HG03432 (cell line): ENCODE results near the gene CILP.
A peak's percentile ranks its signal among the peaks of the same experiment; 100 is the strongest.
"Not testable (repeated sequence)": the region's sequence is repeated elsewhere in the genome, so short reads cannot be mapped to it uniquely, and the experiment has no call there.

ENCODE experiments used
- ATAC-seq: cut with Tn5 transposase; IDR thresholded peaks from one replicate; pipeline ENCODE4 v1.9.1; 2021; ENCODE audit warnings: mild to moderate bottlenecking, moderate library complexity; ENCODE audit not compliant: unreplicated experiment

CILP gene

DNA sequence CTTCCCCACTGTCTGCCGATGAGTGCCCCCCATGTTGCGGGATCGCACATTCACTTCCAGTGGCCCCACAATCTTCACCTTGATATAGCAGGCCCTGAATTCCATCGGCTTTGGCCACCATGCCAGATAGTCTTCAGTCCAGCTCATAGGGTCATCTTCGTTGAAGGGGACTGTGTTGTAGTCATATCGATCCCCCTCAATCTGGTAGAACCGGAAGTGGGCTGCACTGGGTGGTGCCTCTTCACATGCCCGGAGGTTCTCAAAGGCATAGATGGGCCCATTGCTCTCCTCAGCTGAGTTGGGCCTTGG lies 14.0 kb downstream of the CILP start:
- ATAC-seq = no peak

DNA sequence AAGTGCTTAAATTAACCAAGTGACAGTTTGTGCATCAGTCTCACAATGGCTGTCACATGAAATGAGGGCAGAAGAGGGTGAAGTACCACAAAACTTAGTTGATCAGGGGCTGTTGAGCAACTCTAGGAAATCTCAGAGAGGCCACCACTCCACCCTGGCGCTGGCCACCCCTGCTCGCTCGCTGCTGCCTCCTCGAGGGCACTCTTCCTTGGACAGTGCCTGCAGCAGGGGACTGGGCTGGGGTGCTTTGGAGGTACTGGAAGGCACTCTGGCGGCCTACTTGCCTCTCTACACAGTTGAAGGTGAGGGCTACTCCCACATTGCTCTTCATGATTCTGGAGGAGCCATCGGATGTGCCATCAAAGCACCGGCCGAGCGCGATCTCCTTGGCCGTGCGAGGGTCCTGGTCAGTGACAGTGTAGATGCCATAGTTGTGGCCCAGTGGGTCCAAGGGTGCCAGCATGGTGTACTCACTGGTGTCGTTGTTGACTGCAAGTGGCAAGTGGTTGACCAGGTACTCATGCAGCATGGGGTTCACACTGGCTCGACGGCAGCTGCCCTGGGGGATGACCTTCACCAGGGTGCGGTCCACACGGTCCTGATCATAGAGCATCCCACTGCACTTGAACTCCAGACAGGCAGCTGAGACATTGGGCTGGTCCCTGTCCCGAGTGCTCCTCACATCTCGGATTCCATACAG lies 14.5 kb downstream of the CILP start:
- no peak for ATAC-seq

DNA sequence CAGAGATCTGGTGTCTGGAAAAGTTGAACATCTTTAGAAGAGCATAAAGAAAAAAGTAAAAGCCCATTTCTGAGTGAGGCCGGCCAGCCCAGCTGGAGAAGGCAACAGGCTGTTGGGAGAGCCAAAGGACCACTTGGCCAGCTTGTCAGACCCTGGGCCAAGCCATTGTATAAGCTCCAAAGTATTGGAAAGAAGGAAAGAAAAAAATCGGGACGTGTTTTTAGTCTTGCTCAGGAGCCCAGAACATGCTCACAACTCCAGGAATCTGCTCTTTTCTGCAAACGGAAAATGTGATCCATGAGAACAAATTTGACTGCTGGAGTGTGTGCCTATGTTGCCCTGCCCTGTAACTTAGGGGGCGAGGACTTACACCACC lies 15.7 kb downstream of the CILP start:
- no peak for ATAC-seq

DNA sequence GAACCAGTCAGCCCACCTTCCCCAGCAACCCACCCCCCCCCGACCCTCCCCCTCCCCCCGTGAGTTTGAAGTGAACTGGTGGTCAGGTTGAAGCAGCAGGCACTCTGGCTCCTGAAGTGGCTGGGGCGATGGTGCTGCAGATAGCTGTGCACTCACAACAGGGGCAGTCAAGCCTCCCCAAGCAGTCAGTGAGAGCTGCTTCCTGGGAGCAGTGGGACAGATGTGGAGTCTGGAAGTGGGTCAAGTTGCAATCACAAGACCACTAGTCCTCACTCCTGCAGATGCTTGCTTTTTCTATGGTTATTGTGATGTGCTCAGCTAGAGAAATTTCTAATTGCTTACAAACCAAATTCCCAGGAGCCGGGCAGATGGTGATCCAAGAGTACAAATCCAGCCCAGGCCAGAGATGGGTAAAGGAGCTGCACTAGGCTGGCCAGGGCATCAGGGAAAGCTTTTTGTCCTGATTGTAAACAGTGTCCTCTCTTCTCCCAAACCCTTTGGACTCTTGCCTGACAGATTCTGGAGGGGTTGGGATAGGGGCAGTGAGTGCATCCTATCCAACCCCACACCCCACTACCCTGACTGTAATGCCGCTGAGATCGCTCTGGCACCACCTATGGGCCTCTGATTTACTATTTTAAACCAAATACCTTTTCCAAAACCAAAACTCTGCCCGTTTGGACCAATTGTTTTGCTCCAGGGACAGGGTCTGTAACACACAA lies 16.3 kb downstream of the CILP start:
- ATAC-seq = no peak

DNA sequence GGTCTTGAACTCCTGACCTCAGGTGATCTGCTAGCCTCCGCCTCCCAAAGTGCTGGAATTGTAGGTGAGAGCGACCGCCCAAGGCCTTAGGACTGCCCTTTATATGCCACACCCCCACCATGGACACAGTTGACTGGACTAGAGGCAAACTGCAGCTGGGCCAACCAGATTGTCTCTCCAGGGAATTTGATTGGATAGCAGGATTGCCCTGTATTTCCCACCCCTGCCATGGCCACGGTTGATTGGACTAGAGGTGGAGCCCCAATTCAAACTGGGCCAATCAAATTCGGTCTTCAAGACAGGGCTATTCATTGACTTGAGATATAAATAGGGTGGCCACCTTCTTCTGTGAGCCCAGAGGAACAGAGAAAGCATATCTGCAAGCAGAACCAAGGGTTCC lies 19.3 kb downstream of the CILP start:
- no peak for ATAC-seq

DNA sequence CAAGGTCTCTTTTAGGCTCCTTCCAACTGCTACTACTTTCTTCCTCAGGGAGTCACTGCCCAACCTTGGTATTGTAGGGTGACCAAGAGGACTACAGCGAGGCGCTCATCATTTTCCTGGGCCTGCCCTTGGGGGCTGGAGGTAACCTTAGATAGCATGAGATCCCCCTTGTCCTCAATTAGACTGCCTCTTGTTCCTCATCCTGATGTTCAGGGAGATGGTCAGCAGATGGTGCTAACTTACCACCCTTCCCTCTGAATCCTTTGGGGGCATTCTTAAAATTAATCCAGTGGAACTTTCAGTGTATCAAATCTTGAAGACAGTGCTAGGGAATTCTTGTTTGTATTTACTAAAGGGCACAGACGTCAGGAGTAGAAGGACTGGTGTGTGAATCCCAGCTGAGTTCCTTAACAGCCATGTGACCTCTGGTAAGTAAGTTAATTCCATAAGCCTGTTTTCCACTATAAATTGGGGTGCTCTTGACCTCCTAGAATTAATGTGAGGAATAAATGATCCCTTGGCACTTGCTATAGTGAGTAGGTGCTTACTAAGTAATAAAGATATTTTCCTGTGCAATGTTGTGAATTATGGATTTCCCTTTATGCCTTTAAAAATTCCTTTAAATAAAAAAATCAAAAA lies 22.1 kb downstream of the CILP start:
- ATAC-seq = no peak

DNA sequence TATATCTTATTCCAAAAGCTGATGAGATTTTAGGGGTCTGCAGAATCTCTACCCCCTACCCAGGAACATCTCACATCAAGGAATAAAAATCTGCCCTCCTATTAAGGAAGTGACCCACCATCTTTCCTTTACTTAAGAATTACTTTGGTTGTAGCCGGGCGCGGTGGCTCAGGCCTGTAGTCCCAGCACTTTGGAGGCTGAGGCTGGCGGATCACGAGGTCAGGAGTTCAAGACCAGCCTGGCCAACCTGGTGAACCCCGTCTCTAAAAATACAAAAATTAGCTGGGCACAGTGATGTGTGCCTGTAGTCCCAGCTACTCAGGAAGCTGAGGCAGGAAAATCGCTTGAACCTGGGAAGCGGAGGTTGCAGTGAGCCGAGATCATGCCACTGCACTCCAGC lies 22.8 kb downstream of the CILP start:
- ATAC-seq = not testable (repeated sequence)

DNA sequence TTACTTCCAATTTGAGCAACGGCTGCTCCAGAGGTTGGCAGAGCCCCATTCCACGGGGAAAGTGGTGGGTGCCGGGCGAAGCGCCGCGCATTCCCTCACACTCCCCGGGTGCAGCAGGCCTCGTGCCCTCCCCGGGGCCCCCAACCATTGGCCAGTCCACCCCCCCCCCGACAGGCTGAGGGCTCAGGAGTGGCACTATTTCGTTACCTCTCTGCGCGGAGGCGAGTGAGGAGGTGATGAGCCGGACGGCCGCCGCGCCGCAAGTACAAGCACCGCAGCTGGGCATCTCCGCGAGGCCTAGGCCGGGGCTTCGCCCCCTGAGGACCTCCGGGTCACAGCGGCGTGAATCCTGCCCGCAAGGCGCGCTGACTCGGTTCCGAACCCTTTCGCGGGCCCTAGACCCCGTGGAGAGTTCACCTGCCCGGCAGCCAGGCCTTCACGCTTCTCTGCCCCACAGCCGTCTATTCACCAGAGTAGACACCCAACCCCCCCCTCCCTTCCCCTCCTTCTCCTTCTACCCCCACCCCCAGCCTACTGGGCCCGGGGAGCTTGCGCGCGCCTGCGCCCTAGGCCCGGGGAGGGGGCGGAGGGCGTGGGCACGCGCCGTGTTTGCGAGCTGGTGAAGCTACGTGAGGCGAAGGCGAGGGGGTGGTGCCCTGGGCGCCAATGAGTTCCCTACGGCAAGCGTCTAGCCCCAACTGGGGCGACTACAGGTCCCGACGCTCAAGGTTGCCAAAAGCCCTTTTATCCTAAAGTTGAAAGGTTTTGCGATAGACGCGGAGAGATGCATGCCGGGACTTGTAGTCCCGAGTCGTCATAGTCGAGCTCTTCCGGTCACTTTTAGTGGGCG lies 26.2 kb downstream of the CILP start, which contains the start of gene CLPX:
CLPX (minus strand) TSS at position 475 of the 850 bp plus-strand sequence; CDS start at position 286, 189 bp downstream.
- peak; percentile 73 for ATAC-seq

DNA sequence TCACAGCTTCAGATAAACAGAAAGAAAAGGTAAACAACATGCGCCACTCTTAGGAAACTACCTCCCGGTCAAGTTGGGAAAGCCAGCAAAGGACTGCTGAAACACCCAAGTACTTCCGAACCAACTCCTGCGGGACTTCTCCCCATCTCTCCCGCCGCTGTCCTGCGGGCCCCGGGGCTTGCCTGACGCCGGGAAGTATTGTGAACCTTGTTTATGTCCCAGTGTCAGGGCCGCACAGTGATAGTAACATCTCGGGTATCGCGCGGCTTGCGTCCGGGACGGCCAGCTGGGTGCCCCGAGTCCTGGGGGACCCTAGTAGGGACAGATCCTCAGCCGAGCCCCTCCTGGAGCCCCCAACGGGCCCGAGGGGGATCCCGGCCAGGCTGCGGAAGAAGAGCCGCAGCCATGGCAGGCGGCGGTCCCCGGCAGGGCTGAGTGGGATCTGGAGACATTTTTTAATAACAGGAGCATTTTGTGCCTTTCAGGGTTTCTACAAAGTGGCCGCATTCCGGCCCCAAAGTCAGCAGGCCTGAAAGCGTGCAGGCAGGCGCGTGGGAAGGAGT lies 26.9 kb downstream of the CILP start:
- ATAC-seq = peak; percentile 30

DNA sequence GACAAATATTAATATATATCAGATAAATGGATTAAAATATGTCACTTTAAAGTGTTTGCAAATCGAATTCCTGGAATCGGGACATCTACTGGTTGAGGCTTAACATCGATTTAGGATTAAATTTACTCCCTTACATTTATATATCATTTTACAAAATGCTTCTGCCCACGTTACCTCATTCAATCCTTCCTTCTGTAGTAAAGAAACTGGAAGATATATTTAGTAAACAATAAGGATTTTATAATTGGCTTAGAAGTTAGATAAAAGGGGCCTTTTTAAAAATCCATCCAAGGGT lies 27.5 kb downstream of the CILP start:
- no peak for ATAC-seq

DNA sequence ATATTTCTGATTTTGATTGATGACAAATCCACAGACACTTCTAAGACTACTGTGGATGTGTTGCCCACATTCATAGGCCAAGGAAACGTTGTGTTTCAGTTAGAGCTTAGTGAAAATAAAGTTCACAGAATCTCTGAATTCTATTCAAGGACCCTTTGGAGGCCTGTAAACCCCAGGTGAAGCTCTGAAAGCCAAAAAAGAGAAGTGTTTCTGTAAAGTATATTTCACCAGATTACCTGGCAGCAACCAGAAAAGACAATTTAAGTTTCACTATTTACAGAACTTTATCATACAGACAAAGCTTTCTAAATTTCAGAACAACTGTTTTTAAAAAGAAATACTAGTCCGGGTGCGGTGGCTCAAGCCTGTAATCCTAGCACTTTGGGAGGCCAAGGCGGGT lies 28.7 kb downstream of the CILP start:
- no peak for ATAC-seq

DNA sequence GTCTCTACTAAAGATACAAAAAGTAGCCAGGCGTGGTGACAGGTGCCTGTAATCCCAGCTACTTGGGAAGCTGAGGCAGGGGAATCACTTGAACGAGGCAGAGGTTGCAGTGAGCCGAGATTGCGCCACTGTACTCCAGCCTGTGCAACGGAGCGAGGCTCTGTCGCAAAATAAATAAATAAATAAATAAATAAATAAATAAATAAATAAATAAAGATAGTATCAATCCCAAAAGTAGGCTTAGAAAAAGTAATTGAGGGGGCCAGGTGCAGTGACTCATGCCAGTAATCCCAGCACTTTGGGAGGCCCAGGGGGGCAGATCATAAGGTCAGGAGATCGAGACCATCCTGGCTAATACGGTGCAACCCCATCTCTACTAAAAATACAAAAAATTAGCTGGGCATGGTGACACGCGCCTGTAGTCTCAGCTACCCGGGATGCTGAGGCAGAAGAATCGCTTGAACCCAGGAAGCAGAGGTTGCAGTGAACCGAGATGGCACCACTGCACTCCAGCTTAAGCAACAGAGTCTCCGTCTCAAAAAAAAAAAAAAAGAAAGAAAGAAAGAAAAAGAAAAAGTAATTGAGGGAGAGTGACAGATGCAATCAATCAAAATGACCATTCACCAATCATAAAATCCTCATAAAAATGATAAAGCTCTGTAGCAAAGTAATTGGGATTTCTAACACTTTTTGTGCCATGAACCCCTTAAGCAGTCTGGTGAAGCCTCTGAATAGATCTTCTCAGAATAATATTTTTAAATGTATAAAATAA lies 29.5 kb downstream of the CILP start:
- ATAC-seq = not testable (repeated sequence)

DNA sequence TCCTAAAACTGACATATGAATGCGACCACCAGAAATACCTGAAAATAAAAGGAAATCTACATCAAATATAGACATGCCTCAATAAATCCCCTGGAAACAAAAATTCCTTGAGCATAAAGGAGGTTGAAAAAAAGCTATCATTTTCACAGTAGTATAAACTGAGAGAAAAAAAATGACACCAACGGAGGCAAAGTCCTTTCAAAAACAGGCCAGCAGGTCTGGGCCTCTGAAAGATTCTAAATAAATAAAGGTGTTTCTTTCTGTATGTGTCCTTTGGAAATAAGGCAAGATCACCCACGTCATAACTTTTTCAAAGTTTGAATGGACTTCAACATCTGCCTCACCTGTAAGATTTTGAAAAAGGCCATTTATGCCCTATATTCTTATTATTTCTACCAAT lies 31.1 kb downstream of the CILP start:
- ATAC-seq = no peak

DNA sequence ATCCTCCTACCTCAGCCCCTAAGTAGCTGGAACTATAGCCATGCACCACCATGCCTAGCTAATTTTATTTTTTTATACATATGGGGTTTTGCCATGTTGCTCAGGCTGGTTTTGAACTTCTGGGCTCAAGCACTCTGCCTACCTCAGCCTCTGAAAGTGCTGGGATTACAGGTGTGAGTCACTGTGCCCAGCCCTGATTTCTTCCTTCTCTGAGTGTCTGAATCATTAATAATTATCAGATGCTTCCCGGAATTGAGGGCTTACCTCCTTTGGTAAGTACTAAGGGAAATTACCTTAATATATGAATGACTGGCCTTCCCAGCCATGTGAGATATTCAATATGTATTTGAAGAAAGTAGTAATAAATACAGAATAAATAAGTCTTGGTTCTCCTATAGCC lies 33.4 kb downstream of the CILP start:
- no peak for ATAC-seq

DNA sequence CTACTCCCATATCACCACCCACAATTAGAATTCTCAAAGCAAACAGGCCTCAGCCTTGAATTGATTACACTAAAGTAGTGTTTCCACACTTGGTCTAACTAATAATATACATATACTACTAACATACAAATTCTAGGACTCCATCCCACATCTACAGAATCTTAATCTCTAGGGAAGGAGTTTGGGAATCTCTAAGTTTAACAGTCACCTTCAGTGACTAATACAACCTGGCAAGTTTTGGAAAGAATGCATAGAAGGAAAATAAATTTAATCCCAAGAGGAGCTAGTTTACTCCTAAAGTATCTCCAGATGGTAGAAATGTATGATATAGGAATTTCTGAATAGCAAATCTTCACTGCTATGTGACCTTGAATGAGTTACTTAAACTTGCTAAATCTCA lies 35.2 kb downstream of the CILP start:
- ATAC-seq = no peak

DNA sequence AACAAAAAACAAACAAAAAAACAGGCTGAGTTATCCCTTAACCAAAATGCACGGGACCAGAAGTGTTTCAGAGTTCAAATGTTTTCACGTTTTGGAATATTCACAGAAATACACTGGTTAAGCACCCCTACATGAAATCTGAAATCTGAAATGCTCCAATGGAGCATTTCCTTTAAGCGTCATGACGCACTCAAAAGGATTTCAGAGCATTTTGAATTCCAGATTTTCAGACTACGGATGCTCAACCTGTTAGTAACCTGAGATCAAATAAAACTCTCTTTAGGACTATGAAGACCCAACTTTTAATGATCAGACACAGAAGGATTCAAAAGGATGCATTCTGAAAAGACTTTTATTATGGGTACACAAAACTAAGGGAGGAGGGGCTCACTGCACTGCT lies 35.8 kb downstream of the CILP start:
- no peak for ATAC-seq

DNA sequence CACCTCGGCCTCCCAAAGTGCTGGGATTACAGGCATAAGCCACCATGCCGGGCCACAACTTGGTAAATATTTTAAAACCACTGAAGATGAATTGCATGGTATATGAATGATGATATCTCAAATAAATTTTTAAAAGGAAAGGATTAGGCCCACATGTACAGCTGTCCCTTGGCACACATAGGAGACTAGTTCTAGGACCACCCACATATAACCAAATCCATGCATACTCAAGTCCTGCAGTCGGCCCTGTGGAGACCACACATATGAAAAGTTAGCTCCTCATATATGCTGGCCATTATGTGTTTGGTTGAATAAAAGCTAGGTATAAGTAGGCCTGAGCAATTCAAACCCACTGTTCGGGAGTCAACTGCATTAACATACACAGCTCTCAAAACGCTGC lies 36.8 kb downstream of the CILP start:
- no peak for ATAC-seq

DNA sequence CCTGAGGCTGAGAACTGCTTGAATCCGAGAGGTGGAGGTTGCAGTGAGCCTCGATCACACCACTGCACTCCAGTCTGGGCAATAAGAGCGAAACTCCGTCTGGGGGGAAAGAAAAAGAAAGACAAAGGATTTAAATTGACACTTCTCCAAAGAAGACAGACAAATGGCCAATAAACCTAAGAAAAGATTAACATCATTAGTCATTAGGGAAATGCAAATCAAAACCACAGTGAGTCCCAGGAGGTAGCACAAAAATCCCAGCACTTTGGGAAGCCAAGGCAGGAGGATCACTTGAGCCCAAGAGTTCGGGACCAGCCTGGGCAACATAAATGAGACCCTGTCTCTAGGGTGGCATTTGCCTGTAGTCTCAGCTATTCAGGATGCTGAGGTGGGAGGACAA lies 38.7 kb downstream of the CILP start:
- no peak for ATAC-seq

DNA sequence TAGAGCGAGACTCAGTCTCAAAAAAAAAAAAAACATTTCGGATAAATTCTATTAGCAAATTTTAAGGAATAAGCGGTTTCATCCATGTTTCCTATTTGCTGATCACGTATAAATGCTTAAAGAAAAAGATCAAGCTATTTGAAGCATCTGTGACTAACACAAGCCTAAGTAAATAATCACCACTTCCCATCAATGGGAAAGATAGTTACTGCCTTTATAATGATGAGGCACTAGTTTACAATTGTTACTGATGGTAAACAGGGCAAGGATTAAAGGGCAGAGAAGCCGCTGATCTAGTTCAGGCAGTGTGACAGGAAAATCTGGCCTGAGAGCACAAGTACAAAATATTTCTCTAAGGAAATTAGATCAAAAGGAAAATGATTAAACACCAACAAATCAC lies 39.8 kb downstream of the CILP start:
- no peak for ATAC-seq

DNA sequence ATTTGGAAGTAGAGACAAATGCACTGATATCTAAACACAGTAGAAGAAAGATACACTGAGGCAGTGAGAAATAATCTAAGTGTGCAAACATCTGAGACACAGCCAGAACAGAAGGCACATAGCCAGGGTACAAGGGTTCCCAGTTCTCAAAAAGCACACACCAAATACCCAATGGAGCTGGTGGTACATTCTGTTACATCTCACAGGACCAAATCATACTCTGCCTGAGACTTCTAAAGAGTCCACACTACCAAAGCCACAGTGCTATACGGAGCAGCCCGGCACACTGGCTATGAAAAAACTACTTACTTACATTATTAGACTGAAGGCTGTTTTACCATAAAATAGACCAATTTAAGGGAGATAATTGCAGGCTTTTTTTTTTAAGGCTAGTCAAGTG lies 45.4 kb downstream of the CILP start:
- no peak for ATAC-seq

DNA sequence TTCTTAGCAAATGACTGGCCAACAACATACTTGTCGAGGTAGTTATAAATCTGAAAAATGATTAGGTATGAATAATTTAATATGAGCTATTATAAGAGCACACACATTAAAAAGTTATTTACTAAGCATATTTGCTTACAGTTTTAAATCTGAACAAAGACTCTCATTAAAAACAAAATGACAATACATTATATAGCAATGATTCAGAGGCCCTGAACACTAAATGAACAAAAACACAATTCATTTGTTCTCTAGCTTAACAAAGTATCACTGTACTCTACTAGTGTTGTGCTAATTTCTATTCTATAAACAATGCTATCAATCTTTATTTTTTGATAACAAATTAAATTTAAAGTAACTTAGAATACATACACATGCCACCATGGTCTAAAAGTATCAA lies 47.1 kb downstream of the CILP start:
- no peak for ATAC-seq
